Measurements from ENCODE around the gene UTRN. TPM values are rescaled to one million over a fixed set of nuclear protein-coding genes. Genes with fewer than 3 reads are reported as not detected.

Gene UTRN
- polyA plus RNA-seq, 12 donors = 41.5 to 121 (median 59.3) TPM; not detected in 1

GRCh38 chr6:144279484-144280150 is 5.5 kb upstream of the UTRN start:
- no peak for DNase-seq

GRCh38 chr6:144283646-144284477 is 1.3 kb upstream of the UTRN start:
- DNase-seq = peak; percentile 45

GRCh38 chr6:144284478-144284782 is 705 bp upstream of the UTRN start:
- DNase-seq = no peak

GRCh38 chr6:144285548-144285797 is 338 bp downstream of the UTRN start:
- DNase-seq = no peak

- peak; percentile 53 for DNase-seq
Observed at GRCh38 chr6:144285798-144286502, 815 bp downstream of the UTRN start.

- peak; percentile 64 for DNase-seq
Observed at GRCh38 chr6:144286503-144287393, 1.6 kb downstream of the UTRN start.

GRCh38 chr6:144289006-144289405 is 3.9 kb downstream of the UTRN start:
- DNase-seq = no peak

- no peak for DNase-seq
Observed at GRCh38 chr6:144292372-144292771, 7.2 kb downstream of the UTRN start.

- no peak for DNase-seq
Observed at GRCh38 chr6:144294016-144294415, 8.9 kb downstream of the UTRN start.

- no peak for DNase-seq
Observed at GRCh38 chr6:144295211-144295610, 10.1 kb downstream of the UTRN start.

- DNase-seq = no peak
Observed at GRCh38 chr6:144295981-144296767, 11.0 kb downstream of the UTRN start.

- no peak for DNase-seq
Observed at GRCh38 chr6:144296973-144297372, 11.8 kb downstream of the UTRN start.

GRCh38 chr6:144297511-144298100 is 12.5 kb downstream of the UTRN start:
- DNase-seq = no peak

GRCh38 chr6:144298194-144298593 is 13.1 kb downstream of the UTRN start:
- DNase-seq = no peak

GRCh38 chr6:144298916-144299315 is 13.8 kb downstream of the UTRN start:
- no peak for DNase-seq

- DNase-seq = no peak
Observed at GRCh38 chr6:144302701-144303372, 17.7 kb downstream of the UTRN start.

GRCh38 chr6:144304223-144304848 is 19.2 kb downstream of the UTRN start:
- DNase-seq = no peak

- DNase-seq = no peak
Observed at GRCh38 chr6:144305567-144305966, 20.4 kb downstream of the UTRN start.

GRCh38 chr6:144305985-144306384 is 20.9 kb downstream of the UTRN start:
- no peak for DNase-seq

GRCh38 chr6:144307880-144308279 is 22.7 kb downstream of the UTRN start:
- no peak for DNase-seq

Measured in muscle of arm (tissue), 12 donors.